Measurements from ENCODE around the gene CORIN.
"Not testable (repeated sequence)": the region's sequence is repeated elsewhere in the genome, so short reads cannot be mapped to it uniquely, and the experiment has no call there.

The CORIN gene

DNA sequence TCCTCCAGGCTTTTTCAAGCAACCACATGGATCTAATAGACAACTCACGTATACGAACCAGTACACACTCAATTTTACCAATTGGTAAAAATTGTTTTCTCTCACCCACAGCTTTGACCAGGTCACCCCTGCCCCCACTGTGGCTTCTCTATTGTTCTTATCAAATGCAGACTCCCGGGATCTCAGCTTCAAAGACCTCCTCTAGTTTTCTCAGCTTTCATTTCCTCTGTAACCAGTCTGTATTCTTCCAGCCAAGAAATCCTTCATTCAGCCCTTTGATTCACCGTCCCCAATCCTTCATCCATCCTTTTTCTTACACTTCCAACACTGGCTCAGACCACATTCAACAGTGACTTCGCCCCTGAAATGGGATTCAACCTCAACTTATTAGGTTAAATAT lies 120.7 kb downstream of the CORIN start:
- DNase-seq, result no peak

DNA sequence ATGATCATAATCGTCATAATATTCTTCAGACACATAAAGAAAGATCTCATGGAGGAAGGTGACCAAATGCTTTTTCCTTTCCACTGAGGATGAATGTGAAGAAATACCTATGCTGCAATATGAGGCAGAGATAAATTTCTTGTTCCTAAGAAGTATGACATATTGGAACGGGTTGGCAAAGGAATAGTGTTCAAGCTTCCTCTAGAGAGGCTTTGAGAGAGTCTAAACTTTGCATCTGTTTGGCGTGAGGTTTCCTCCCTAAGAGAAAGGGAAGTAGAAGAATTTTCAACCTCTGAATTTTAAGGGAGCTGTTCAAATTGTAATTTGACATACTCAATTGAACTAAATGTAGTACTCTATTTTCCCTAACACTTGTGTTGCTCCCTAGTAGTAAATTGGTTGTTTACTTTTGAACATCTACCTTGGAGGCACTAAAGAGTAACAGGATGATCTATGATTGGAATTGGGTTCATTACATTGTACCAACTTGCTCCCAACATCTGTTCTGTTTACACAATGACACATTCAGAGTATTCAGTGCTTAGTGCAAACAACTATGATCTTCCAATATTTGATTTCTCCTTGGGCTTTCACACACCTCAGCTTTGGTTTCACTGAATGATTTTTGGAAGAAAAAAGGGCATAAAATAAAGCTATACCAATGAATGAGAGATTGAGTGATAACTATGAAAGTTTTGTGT lies 122.0 kb downstream of the CORIN start:
- no peak for DNase-seq

DNA sequence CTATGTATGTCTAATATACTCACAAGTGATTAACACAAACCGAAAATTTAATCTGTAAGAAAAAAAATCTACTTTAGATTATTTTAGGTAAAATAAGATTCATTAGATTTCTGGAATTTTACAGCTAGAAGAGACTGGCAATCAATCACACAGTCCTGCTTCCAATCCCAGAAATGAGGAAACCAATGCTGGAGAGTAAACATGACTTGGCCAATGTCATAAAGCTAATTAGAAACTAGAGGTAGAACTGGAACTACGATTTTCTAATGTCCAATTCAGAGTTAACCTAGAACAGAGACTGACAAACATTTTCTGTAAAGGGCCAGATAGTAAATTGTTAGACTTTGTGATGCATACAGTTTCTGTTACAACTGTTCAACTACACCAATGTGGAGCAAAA lies 123.6 kb downstream of the CORIN start:
- no peak for DNase-seq

DNA sequence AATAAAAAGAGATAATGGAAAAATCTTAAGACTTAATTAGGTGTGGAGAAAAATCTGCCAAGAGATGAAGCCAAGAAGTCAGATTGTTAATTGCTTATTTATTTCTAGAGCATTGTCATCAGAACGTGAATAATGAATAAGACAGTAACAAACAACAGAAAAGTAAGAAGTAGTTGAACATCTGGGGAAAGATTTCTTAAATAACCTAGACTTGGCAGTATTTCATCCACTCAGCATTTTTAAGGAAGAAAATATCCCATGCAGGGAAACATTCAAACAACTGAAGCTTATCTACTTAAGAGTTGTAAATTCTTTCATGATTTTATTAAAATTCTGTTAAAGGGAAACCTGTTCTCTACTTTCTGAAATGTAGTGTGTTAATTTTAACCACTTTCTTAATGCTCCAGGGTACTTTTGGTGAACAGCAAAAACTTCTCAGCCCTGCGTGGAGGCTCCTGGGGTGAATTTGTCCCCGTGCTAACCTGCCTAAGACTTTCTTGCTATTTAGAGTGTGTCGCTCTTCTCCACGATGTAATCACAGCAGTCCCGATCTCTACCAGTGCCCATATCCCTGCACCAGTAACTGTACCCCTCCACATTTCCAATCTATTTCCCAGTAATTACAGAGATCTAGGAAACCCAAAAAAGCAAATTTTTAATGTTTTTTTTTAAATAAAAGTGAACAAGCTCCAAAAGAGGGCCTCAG lies 124.6 kb downstream of the CORIN start:
- DNase-seq, result no peak

GRCh38 chr4:47711646-47712045 lies 126.2 kb downstream of the CORIN start:
- no peak for DNase-seq

DNA sequence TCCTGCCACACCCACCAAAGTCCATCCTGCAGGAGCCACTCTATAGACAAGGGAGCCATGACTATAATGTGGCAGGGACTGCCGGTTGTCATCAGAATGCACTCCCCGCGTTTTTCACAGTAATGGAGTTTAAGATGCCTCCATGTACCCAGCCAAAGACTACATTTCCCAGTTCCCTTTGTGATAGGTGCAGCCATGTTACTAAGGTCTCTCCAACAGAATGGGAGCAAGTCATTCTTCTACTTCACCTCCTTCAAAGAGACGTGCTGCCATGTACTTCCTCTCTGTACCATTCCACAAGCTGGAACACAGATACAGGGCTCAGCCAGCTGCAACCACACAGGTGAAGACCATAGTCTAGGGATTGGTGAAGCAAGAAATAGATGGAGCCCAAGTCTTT lies 126.7 kb downstream of the CORIN start:
- DNase-seq, result no peak

DNA sequence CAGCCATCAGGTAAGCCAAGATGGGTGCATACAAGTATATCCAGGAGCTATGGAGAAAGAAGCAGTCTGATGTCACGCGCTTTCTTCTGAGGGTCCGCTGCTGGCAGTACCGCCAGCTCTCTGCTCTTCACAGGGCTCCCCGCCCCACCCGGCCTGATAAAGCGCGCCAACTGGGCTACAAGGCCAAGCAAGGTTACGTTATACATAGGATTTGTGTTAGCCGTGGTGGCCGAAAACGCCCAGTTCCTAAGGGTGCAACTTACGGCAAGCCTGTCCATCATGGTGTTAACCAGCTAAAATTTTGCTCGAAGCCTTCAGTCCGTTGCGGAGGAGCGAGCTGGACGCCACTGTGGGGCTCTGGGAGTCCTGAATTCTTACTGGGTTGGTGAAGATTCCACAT lies 131.5 kb downstream of the CORIN start:
- not testable (repeated sequence) for DNase-seq

GRCh38 chr4:47705326-47705981 lies 132.4 kb downstream of the CORIN start:
- DNase-seq, result no peak

DNA sequence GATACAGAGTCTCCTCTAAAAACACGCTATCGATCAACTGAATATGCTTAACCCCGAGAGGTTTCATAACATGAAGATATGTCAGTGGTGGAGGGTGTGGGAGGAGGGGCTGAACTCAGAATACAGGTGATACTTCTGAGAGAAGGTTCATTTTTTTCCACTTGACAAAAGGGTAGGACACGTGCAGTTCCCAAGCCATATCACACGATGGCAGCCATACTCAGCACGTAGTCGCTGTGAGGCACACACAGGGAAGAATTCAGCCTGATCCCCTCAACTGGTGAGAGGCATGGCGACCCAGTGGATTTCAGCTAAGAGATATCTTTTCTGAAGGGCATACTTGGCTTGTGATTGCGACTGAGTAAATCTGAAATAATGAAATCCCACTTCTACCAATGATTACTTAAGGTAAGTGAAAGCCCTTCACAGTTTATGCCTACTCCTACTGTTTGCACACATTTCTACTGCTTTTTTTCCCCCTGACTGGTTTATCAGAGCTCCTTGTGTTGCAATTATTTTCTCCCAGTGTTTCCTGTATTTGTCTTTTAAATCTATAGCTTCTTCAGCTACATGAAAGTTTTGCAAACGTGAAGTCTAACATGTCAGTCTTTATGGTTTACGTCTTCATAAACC lies 133.1 kb downstream of the CORIN start:
- no peak for DNase-seq

DNA sequence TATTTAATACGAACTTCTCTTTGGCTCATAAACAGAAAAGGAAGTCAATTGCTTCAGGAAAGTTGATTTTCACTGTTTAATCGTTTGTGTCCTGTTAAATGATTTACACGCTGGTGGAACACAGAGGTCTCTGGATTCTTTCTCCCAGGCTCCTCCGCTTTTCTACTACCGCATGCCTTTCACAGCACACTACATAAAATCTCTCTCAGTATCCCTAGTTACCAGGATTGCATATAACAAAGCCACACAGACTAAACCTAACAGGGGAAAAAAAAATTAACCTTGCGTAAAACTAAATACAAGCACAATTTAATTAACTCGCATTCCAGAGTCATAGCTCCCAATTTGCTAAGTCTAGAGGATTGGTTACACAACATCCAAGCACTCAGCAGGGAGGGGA lies 133.9 kb downstream of the CORIN start:
- DNase-seq, result no peak

DNA sequence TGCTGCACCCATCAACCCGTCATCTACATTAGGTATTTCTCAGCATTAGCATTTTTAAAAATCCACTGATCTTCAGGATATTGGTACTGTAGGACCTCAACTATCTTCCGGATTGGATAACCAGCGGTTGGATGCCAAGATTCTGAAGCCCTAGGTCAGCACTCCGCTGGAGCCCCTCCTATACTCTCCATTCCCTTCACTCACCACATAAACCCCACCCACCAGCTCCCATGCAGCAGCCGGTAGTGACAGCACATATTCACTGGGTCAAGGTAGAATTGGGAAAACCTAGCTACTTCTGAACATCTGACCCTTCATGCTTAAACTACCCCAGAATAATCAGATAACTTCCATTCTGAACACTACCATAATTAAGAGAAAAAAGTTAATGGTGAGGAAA lies 134.9 kb downstream of the CORIN start:
- DNase-seq, result no peak

DNA sequence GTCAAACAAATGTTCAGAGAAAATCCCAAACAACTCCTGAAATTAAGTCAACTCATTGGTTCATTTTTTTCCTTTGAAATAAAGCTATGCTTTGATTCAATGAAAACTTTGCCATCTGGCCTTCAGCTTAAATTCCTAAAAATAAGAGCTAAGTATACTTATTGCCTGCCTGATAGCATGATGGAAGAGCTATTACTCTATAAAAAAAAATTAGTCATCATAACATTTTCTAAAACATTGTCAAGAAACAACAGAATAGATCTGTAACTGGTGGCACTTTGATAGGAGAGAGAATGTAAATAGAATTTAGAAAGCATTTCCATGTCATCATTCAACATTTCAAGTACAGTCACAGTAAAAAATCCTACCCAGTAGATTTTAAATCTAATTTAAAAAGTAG lies 136.6 kb downstream of the CORIN start:
- no peak for DNase-seq

DNA sequence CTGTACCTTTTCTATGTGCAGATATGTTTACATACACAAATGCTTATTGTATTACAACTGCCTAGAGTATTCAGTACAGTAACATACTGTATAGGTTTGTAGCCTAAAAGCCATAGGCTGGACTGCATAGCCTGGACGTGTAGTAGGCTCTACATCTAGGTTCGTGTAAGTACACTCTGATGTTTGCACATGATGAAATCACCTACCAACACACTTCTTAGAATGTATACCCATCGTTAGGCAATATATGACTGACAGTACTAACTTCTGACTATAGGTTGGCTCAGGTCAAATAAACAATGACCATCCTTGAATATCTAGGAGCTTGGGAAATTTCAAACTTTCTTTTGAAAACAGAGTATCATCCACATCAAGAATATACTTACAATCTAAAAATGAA lies 139.0 kb downstream of the CORIN start:
- DNase-seq, result no peak

DNA sequence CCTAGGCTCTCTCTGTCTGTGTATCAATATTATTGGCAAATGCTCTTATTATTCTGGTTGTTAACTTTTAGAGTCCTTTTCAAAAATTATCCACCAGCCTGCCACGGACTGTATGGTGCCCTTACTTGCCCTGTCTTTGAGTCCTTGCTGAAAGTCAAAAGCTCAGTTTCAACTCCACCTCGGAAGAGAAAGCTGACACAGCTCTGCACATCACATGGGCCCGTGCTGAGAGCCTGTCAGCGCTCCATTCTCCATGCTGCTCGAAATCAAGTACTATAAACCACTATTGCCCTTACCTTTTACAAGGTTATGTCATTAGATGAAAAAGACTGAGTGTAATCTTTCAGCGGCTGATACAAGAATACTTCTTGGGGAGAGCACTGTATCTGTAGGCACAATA lies 141.0 kb downstream of the CORIN start:
- DNase-seq, result no peak

DNA sequence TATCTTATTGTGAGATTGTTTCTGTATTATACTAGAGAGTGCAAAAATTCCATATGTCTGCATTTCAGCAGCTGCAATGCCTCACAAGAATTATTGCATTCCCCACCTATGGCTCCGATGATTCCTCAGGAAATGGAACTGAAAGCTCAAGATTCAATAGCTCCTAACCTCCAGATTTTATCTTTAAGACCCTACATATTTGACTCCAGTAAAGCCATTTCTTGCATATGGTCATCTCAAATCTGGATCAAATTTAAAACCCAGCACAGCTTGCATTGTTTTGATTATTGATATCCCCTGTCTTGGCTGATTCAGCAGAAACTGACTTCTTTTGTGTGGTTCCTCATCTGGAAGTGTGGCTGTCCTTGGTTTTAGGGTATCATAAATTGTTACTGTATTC lies 142.6 kb downstream of the CORIN start:
- DNase-seq, result no peak

GRCh38 chr4:47694322-47694721 lies 143.5 kb downstream of the CORIN start:
- no peak for DNase-seq

GRCh38 chr4:47692691-47693090 lies 145.2 kb downstream of the CORIN start:
- DNase-seq, result no peak

- not testable (repeated sequence) for DNase-seq
These were observed 146.0 kb downstream of the CORIN start for GRCh38 chr4:47691757-47692383.

GRCh38 chr4:47690611-47691010 lies 147.3 kb downstream of the CORIN start:
- no peak for DNase-seq

DNA sequence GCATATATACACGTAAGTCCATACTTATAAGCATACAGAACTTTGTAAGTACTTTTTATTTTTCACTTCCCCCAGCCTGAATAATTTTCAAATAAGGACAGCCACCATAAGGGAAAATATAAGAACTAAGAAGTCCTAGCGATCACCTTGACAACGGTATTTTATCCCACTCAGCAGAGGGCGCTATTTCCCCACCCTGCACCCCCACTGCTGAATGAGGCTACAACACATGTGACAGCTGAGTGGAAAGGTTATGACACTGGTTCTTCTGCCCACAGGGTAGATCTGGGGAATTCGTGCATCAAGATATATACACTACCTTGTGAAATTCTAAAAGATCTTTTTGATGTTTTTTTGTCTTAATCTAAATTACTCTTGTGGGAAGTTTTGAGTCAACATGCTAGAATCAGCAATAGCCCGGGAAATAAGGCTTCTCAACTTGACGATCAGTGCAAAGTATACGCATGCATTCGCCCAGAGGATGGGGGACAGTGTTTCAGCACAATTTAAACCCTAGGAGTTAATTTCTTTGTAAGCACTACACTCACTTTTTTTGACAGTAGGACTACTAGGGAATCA lies 151.5 kb downstream of the CORIN start:
- no peak for DNase-seq

- DNase-seq, result no peak
These were observed 162.1 kb downstream of the CORIN start for GRCh38 chr4:47675806-47676205.

GRCh38 chr4:47674144-47674543 lies 163.7 kb downstream of the CORIN start:
- no peak for DNase-seq

DNA sequence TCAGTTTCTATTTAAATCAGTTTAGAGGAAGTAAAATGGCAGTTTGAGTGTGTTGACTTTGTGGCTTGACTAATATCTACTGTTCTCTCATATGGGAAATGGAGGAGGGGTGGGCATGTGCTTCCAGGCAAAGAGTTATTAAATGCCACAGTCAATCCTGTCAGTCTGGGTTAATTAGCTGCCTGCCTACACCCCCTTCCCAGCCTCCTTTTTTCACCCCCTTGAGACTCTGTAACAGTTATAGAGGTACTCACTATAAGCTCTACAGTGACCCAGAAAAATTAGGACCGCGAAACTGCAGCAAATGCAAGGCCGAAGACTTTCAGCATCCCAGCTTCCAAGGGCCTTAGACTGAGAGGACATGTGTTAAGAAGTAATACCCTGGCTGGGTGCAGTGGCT lies 165.2 kb downstream of the CORIN start:
- DNase-seq, result no peak
